Caki2 (cell line): ENCODE data around the gene PRDM10. TPM values are rescaled to one million over a fixed set of nuclear protein-coding genes. Genes with fewer than 3 reads are reported as not detected.
"Not testable (repeated sequence)": the region's sequence is repeated elsewhere in the genome, so short reads cannot be mapped to it uniquely, and the experiment has no call there.

Experiments
- DNase-seq: peaks from one replicate; pipeline ENCODE4 v3.0.0-alpha.2; 2015; ENCODE audit warnings: low read depth
- in situ Hi-C: cut with HindIII; loops from 2 replicates; pipeline ENCODE4 v1.10.0; 2016; ENCODE audit warnings: low sequenced_read_pairs, low pct_unique_long_range_greater_than_20kb, mixed read lengths
- total RNA-seq: library from RNA; depleted of rRNA; stranded (reverse); fragments of >200 nt; shearing (Covaris generic); gene quantifications from 2 replicates; pipeline ENCODE4 v1.2.3, GENCODE V29; 2014; ENCODE audit warnings: low replicate concordance

PRDM10 gene
- total RNA-seq, 1 experiment from 2014 or later, result 1.5 TPM

DNA sequence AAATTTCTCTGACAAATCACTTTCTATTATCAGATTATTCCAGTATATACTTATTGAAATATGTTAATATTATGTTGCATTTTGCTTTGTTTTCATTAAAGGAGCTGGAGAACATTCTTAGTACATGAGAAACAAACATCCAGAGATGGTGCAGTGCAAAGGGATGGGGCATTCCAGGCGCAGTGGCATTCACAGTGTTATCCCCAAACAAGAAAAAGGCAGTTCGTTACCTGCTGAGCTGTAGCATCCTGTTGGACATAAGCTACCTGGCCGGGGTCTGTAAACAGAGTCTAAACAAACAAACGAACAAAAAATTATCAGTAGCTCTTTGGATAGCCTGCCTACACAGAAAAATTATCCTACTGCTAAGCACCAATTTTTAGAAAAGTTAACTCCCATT lies 47.4 kb downstream of the PRDM10 start:
- DNase-seq, result no peak

DNA sequence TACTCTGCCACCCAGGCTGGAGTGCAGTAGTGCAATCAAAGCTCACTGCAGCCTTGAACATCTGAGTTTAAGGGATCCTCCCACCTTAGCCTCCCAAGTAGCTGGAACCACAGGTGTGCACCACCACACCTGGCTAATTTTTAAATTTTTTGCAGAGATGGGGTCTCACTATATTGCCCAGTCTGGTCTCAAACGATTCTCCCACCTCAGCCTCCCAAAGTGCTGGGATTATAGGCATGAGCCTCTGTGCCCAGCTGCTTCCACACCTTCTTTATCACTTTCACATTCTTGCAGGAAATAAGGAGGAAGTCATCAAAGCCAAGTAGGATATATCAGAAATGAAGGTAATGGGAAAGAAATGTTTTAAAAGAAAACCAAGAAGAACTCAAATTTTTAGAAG lies 47.9 kb downstream of the PRDM10 start:
- DNase-seq, in situ Hi-C loops: not testable (repeated sequence)

More for the DNA sequence above, 47.4 kb downstream of the PRDM10 start:
- in situ Hi-C loops, result no loop called here

DNA sequence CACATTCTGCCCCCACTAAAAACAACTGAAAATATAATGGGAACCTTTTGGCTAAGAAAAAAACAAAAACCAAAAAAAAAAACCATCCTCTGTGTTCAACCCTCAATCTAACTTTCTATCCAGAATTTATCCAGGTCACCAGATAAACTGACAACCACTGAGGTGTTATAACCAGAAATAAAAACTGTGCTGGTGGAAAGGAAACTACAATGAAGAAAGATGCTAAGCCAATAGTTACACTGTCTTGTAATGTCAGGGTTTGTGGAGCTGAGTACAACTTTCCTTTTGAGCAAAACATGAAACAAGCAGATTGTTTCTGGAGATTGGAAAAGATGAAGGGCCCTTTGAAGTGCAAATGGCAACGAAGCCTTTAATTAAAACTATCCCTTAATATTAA lies 50.8 kb downstream of the PRDM10 start:
- in situ Hi-C loops, result no loop called here
- DNase-seq, result no peak

DNA sequence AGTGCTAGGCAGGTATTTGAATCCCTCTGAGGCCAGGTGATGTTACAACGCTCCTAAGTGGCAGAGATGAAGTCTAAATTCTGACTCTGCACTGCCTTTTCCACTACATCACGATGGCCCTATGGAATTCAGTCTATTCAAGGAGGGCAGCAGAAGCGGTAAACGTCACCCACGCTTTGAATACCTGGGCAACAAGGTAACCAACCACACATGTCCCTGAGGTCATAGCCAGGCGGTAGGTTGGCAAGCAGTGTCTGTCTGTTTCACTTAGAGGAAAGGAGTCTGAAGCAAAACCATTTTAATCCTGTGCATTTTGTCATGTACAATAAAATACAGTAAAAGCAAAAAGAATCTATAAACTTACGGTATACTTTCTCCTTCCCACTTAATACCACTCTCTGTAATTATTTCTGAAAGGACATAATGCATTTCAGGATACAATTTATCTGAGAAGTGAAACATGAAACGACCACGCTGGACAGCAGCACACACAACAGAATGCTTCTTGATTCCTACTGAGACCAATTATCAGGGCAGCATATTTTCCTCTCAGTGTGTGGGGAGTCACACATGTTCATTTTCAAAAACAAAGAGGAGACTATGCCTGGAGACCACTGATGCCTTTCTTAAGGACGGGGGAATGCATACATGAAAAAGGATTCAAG lies 51.3 kb downstream of the PRDM10 start:
- in situ Hi-C loops, result no loop called here

DNA sequence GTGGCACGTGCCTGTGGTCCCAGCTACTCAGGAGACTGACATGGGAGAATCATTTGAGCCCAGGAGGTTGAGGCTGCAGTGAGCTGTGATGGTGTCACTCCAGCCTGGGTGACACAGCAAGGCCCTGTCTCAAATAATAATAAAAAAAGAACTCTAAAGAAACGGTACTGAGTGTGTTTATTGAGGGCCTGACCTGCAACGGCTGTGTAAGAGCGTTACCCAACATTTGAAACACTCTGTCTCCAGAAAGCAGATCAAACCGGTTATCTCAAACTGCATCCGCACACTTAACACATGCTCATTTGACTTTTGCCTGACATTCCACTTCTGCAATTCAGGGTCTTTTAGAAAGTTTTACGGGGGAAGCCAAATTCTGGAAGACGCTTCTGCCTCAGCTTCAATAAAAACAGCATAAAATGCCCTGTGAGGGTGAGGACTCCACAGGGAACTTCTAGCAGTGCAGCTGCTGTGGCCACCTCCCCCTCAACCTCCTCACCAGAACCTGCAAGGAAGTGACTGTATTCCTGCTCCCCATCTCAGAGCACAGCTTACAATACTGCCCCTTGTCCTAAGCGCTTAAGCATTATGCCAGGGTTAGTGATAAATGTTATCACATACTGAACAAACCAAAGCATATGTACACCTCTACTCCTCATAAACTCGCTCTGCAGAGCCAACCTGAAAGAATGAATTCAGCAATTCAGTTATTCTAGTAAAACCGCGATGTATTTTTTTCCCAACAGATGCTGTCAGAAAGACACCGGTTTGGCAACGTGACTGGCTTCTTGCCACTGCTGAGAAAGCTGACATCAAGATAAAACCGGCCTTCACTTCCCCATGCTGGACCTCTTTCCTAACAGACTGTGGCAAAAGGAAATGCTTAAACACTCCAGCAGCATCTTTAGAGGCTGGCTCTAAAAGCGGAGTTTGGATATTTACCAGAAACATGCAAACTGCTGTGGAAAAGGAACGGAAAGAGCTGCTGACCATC lies 52.2 kb downstream of the PRDM10 start:
- no peak for DNase-seq
- in situ Hi-C loops, result no loop called here

More for the DNA sequence above, 51.3 kb downstream of the PRDM10 start:
- DNase-seq, result no peak

DNA sequence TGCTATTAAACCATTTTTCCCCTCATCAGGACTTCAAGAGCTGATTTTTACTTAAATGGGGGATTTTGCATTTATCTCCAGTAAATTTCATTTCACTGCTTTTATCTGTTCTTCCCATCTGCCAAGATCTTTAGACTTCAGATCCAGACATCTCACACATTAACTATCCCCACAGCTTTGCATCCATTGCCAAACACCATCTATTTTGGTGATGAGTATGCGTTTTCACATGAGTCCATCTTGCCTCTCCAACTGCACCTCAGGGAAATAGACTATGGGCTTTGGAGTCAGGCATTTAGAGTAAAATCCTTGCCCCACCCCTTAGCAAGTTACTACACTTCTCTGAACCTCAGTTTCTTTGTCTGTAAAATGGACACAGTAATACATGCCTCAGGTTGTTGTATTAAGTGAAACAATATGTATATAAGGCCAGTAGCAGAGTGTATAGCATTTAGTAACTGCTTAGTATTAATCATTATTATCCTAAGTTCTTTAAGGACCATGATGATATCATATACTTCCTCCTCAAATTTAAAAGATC lies 53.6 kb downstream of the PRDM10 start:
- in situ Hi-C loops, result no loop called here

DNA sequence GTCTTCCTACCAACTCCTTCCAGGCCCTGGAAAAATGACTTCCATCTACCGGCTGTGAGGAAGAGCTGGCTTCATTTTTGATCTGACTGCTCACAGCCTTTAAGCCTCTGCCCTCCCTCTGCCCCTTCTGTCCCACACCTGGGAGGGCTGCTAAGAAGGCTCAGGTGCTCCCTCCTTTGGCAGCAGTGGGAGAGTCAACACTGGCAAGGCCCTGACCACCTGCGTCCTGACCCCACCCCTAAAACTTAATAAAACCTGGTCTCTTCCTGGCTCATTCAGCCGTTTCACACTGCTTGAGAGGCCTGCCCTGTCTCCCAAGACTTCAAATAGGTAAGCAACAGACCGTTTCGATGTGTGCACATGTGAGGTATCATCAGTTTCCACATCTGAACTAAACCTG lies 55.2 kb downstream of the PRDM10 start:
- no peak for DNase-seq
- in situ Hi-C loops, result no loop called here

More for the DNA sequence above, 53.6 kb downstream of the PRDM10 start:
- DNase-seq, result no peak

DNA sequence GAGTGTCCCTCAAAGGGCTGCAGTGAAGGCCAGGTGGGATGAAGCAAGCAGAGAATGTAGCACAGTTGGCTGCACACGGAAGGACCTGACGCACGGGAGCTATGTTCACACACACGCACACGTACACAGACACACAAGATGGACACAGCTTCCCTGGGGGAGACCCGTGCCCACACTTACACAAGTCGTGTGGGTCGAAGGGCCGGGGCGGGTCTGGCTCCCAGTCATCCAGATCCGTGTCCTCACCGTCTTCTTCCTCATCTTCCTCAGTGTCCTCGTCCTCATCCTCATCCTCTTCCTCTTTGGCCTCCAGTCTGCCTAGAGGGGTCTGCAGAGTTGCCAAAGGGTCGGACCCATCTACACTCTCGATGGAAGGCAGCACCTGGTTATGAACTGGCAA lies 55.7 kb downstream of the PRDM10 start:
- DNase-seq, result no peak
- in situ Hi-C loops, result no loop called here

DNA sequence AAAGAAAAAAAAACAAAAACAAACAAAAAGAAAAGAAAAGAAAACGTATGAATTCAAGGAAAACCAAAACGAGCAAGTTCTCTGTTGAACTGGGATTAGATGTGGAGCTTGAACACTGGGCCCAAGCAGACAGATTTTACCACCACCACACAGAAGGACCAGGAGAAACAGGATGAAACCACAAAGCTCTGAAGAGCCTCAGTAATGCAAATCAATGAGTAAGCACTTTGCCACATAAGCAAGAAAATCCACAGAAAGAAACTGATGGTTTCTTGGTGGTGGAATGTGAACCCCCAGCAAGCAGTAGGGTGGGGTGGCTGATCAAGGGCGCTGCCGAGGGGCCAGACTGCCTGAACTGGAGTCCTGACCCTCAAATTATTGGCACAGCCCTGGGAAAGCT lies 56.4 kb downstream of the PRDM10 start:
- no peak for DNase-seq
- in situ Hi-C loops, result no loop called here

DNA sequence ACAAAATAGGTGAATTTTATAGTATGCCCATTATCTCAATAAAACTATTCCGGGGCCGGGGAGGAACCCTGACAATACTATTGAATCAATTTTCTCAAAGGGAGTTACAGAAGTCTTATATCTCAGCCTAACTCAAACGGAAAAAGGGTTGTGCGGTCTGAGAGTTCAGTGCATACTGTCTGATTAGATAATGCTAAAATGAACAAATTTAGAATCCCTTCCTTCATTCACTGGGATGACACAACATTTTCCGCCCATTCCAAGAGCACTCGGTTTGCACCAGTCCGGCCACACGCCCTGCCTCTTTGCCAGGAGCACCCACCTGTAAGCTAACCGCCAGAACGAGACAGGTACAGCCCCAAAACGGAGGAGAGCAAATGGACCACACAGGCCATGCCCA lies 57.3 kb downstream of the PRDM10 start:
- in situ Hi-C loops, result no loop called here

DNA sequence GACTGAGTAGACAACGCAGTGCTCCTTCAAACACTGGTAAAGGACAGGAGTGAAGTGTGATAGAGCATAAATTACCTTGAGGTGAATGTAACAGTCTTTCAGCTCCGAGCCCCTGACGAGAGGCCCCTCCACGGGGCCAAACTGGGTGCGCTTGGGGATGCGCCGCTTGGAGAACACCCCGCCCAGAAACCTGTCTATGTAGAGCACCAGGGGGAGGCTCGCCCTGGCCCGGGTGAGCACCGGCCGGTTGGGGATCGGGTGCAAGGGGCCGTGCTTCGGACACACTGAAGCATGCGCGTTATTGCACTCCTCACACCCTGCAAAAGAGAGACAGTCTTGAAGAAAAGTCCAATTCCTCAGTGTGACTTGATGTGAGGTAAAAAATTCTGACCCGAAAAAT lies 57.9 kb downstream of the PRDM10 start:
- DNase-seq, result no peak
- in situ Hi-C loops, result no loop called here

More for the DNA sequence above, 57.3 kb downstream of the PRDM10 start:
- no peak for DNase-seq

DNA sequence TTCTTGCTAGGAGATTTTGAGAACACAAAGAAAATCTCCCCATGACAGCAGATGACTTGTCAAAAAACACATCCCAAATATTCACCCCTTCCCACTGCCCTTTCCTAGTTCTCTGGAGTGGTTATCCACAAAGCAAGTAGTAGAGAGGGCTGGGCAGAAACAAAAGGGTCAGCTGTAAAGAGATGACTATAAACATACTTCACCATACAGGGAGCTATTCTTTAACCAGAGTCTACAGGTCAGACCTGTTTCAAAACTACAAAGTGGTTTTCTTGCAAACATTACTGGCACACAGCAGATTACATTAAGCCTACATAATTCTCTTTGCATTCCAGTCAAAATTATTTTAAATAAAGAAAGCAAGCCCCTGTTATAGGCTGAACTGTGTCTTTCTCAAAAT lies 59.6 kb downstream of the PRDM10 start:
- DNase-seq, result no peak
- in situ Hi-C loops, result no loop called here

DNA sequence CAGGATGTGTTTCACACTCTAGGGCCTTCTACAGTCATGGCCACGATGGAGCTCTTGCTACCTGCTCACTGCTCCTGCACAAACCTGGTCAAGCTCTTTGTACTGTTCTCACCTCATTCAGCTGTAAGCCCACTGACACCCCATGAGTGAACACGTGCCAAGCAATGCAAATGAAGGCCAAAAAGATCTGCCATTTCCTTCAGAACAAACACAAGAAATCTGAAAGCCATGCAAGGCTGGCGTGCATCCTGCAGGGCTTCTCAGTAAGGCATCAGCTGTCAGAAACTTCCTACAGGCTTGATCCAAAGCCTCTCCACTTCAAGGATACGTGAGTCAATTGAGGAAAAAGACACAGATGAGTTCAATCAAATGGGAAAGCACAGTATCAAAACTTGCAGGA lies 63.1 kb downstream of the PRDM10 start:
- in situ Hi-C loops, result no loop called here
- DNase-seq, result no peak

DNA sequence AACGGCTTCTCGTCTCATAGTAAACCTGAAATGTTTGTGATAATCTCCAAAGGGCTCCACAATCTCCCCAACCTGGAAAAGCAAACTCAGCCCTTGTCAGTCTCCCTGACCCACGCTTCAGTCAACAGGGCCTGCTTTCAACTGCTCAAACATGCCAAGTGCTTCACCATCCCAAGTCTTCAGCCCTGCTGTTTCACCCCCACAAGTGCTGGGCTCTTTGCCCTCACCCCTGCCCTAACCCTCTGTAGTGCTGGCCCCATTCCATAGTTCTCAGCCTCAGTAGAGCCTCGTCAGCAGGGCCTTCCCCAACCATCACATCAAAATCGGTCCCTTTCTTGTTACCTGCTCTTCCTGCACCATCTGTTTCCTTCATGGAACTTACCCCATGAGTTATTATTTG lies 63.9 kb downstream of the PRDM10 start:
- in situ Hi-C loops, result no loop called here

DNA sequence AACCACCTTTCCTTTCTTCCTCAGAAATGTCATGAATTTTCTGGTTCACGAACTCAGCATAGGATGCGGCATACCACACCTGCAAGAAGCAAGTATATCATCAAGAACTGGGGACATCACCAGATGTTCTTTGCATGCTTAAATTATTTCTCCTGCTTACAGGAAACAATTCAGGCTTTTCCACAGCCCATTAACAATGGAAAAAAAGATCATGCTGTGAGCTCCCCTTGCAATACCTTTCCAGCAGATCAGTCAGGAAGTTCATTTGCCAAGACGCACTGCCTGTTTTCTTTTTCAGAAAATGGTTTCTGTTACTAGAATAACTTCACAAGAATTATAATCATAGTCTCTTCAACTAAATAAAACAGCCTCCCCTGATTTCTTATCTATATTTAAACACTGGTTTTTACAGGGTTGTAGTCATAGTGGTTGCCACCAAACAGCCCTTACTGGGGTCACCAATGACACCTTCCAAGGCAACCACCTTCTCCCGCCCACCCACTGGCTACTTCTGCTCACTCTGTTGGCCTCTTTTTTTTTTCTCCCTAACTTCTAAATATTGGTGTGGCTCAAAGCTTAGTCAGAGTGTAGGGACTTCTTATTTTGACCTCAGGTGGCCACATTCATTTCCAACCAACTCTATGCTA lies 64.9 kb downstream of the PRDM10 start:
- in situ Hi-C loops, result no loop called here
- no peak for DNase-seq

More for the DNA sequence above, 63.9 kb downstream of the PRDM10 start:
- no peak for DNase-seq

DNA sequence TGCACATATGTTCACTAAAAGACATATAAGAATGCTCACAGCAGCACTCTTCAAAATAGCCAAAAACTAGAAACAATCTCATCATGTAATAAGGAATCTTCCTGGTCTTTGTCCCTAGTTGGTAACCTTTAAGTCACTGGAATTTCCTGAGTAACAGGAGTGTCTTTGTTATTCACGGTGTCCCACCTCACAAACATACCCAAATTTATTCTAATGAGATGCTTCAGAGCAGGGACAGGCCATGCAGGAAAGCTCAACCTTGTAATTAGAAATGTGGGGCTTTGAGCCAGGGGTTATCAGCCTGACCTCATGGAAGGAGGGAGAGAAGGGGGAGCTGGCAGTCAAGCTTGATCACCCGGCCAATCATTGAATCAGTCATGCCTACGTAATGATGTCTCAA lies 66.9 kb downstream of the PRDM10 start:
- no peak for DNase-seq
- in situ Hi-C loops, result no loop called here

DNA sequence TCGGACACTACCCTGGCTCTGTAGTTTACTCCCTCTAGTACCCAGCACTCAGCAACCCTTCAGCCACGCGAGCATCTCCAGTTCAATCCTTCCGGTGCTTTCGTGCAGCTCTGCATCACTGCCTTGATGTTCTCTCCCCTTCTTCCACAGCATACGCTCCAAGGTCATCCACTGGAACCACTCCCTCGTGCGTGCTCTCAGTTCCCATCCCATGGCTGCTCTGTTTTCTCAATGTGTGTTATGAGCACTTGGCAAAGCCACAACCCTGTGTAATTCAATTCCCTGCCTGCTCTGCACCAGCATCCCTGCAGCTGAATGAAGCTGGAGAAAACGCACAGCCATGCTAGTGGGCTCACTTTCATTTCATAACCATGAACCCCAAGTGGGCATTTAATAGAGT lies 68.7 kb downstream of the PRDM10 start:
- no peak for DNase-seq
- in situ Hi-C loops, result no loop called here

DNA sequence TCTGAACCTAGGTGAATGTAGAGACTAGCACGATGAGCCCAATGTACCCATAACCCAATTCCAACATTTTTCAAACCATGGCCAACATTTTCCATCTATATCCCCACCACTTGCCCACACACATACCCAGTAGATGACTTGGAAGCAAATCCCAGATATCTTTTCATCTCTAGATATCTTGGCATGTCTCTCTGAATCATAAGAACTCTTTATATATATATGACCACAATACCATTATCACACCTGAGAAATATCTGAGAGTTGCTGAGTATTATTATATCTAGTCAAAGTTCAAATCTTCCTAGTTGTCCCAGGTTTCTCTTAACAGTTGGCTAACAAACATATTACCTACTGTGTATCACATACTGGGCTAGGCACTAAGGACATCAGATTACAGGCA lies 69.4 kb downstream of the PRDM10 start:
- DNase-seq, result no peak

More for the DNA sequence above, 69.4 kb downstream of the PRDM10 start:
- in situ Hi-C loops, result no loop called here
